ENCODE results near the gene UBE2E1.

UBE2E1 gene

GRCh38 chr3:23932571-23932970 is 126.8 kb downstream of the UBE2E1 start:
- Histone ChIP-seq H3K9me3 (ENCODE audit: control insufficient read depth in 5 of 5, low read length in 5 of 5) (no peaks in the 10 kb centered on the region), H3K27me3 (ENCODE audit: control insufficient read depth in 5 of 5, insufficient read depth in 4 of 5, low read length in 5 of 5) (no peaks in the 10 kb centered on the region), H3K27ac (ENCODE audit: low read depth, low read length) (no peak overlapping the region), H3K36me3 (ENCODE audit: control insufficient read depth in 5 of 5, insufficient read depth in 5 of 5, low read length in 5 of 5) (no peaks in the 10 kb centered on the region), H3K4me3 (ENCODE audit: low read depth in 1 of 5, low read length in 5 of 5) (no peak overlapping the region), H3K4me1 (ENCODE audit: control insufficient read depth in 5 of 5, insufficient read depth in 5 of 5, low read length in 5 of 5) (no peaks in the 10 kb centered on the region), H3K9ac (ENCODE audit: low read length in 5 of 5) (no peak overlapping the region)

- no peaks in the 10 kb centered on the region for H3K27me3 ChIP-seq (ENCODE audit: control insufficient read depth in 5 of 5, insufficient read depth in 4 of 5, low read length in 5 of 5)
- H3K36me3 ChIP-seq (ENCODE audit: control insufficient read depth in 5 of 5, insufficient read depth in 5 of 5, low read length in 5 of 5): no peaks in the 10 kb centered on the region
- peaks cover 0 to 5% (median 0%) of the 10 kb centered on the region in 5 donors for H3K9me3 ChIP-seq (ENCODE audit: control insufficient read depth in 5 of 5, low read length in 5 of 5)
- no peak overlapping the region for H3K27ac ChIP-seq (ENCODE audit: low read depth, low read length)
- H3K4me3 ChIP-seq (ENCODE audit: low read depth in 1 of 5, low read length in 5 of 5): no peak overlapping the region
- no peak overlapping the region for H3K9ac ChIP-seq (ENCODE audit: low read length in 5 of 5)
- no peaks in the 10 kb centered on the region for H3K4me1 ChIP-seq (ENCODE audit: control insufficient read depth in 5 of 5, insufficient read depth in 5 of 5, low read length in 5 of 5)
These were observed 128.5 kb downstream of the UBE2E1 start for GRCh38 chr3:23934253-23934652.

- Histone ChIP-seq H3K9ac (ENCODE audit: low read length in 5 of 5) (no peak overlapping the region), H3K27me3 (ENCODE audit: control insufficient read depth in 5 of 5, insufficient read depth in 4 of 5, low read length in 5 of 5) (no peaks in the 10 kb centered on the region), H3K36me3 (ENCODE audit: control insufficient read depth in 5 of 5, insufficient read depth in 5 of 5, low read length in 5 of 5) (no peaks in the 10 kb centered on the region), H3K9me3 (ENCODE audit: control insufficient read depth in 5 of 5, low read length in 5 of 5) (peaks cover 0 to 5% (median 0%) of the 10 kb centered on the region in 5 donors), H3K4me3 (ENCODE audit: low read depth in 1 of 5, low read length in 5 of 5) (no peak overlapping the region), H3K27ac (ENCODE audit: low read depth, low read length) (no peak overlapping the region), H3K4me1 (ENCODE audit: control insufficient read depth in 5 of 5, insufficient read depth in 5 of 5, low read length in 5 of 5) (no peaks in the 10 kb centered on the region)
These were observed 131.5 kb downstream of the UBE2E1 start for GRCh38 chr3:23937296-23937695.

DNA sequence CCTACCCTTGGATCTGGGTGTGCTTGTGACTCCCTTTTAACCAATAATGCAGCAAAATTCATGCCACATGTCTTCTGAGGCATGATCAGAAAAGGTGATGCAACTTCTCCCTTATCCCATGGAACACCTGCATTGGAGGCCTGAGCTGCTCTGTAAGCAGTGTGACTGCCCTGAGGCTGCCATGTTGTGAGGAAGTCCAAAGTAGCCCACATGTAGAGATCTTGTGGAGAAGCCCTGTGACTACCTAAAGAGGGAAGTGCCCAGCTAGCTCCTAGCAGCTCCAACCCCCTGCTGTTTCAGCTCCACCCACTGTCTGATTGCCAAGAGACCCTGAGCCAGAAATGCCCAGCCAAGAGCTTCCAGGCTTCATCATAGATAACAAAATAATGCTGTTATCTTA is 132.9 kb downstream of the UBE2E1 start:
- Histone ChIP-seq H3K4me1 (ENCODE audit: control insufficient read depth in 5 of 5, insufficient read depth in 5 of 5, low read length in 5 of 5) (no peaks in the 10 kb centered on the region), H3K27ac (ENCODE audit: low read depth, low read length) (no peak overlapping the region), H3K9me3 (ENCODE audit: control insufficient read depth in 5 of 5, low read length in 5 of 5) (peaks cover 0 to 5% (median 0%) of the 10 kb centered on the region in 5 donors), H3K27me3 (ENCODE audit: control insufficient read depth in 5 of 5, insufficient read depth in 4 of 5, low read length in 5 of 5) (no peaks in the 10 kb centered on the region), H3K9ac (ENCODE audit: low read length in 5 of 5) (no peak overlapping the region), H3K4me3 (ENCODE audit: low read depth in 1 of 5, low read length in 5 of 5) (no peak overlapping the region), H3K36me3 (ENCODE audit: control insufficient read depth in 5 of 5, insufficient read depth in 5 of 5, low read length in 5 of 5) (no peaks in the 10 kb centered on the region)

GRCh38 chr3:23940775-23941174 is 135.0 kb downstream of the UBE2E1 start:
- no peak overlapping the region for H3K27ac ChIP-seq (ENCODE audit: low read depth, low read length)
- no peak overlapping the region for H3K9ac ChIP-seq (ENCODE audit: low read length in 5 of 5)
- H3K4me3 ChIP-seq (ENCODE audit: low read depth in 1 of 5, low read length in 5 of 5): no peak overlapping the region
- H3K27me3 ChIP-seq (ENCODE audit: control insufficient read depth in 5 of 5, insufficient read depth in 4 of 5, low read length in 5 of 5): no peaks in the 10 kb centered on the region
- no peaks in the 10 kb centered on the region for H3K36me3 ChIP-seq (ENCODE audit: control insufficient read depth in 5 of 5, insufficient read depth in 5 of 5, low read length in 5 of 5)
- peaks cover 0 to 5% (median 0%) of the 10 kb centered on the region in 5 donors for H3K9me3 ChIP-seq (ENCODE audit: control insufficient read depth in 5 of 5, low read length in 5 of 5)
- peaks cover 0 to 7% (median 5%) of the 10 kb centered on the region in 5 donors for H3K4me1 ChIP-seq (ENCODE audit: control insufficient read depth in 5 of 5, insufficient read depth in 5 of 5, low read length in 5 of 5)
